Hepatocyte (in vitro differentiated cells): ENCODE results near the gene RYR3. TPM values are rescaled to one million over a fixed set of nuclear protein-coding genes. Genes with fewer than 3 reads are reported as not detected.
"Not testable (repeated sequence)": the region's sequence is repeated elsewhere in the genome, so short reads cannot be mapped to it uniquely, and the experiment has no call there.

Experiments
- DNase-seq: peaks from one replicate; pipeline ENCODE4 v3.0.0-alpha.2; 2016; ENCODE audit warnings: low spot score
- H2AFZ ChIP-seq: fragments of 200-600 bp; sonication (generic); 2 replicates; pipeline ENCODE4 v1.6.0; 2016; ENCODE audit warnings: antibody characterized with exemption, mild to moderate bottlenecking
- H3K27ac ChIP-seq: fragments of 200-600 bp; sonication (generic); 2 replicates; pipeline ENCODE4 v1.5.1; 2016; ENCODE audit warnings: mild to moderate bottlenecking
- H3K27me3 ChIP-seq: fragments of 200-600 bp; sonication (generic); 2 replicates; pipeline ENCODE4 v1.6.1; 2016
- H3K36me3 ChIP-seq: fragments of 200-600 bp; sonication (generic); replicated peaks from 2 replicates; pipeline ENCODE4 v1.5.1; 2016; ENCODE audit warnings: low read depth; ENCODE audit not compliant: insufficient read depth
- H3K4me1 ChIP-seq: fragments of 200-600 bp; sonication (generic); 2 replicates; pipeline ENCODE4 v1.5.1; 2016; ENCODE audit warnings: mild to moderate bottlenecking, moderate library complexity; ENCODE audit not compliant: insufficient read depth
- H3K4me2 ChIP-seq: fragments of 200-600 bp; sonication (generic); 2 replicates; pipeline ENCODE4 v1.6.0; 2016
- H3K4me3 ChIP-seq: fragments of 200-600 bp; sonication (generic); 2 replicates; pipeline ENCODE4 v1.5.1; 2016; ENCODE audit warnings: mild to moderate bottlenecking
- H3K79me2 ChIP-seq: fragments of 200-600 bp; sonication (generic); 2 replicates; pipeline ENCODE4 v1.6.0; 2017; ENCODE audit warnings: mild to moderate bottlenecking
- H3K9me2 ChIP-seq: fragments of 200-600 bp; sonication (generic); replicated peaks from 2 replicates; pipeline ENCODE4 v1.6.0; 2017; ENCODE audit warnings: mild to moderate bottlenecking; ENCODE audit not compliant: insufficient read depth
- H3K9me3 ChIP-seq: fragments of 200-600 bp; sonication (generic); 2 replicates; pipeline ENCODE4 v1.5.1; 2016; ENCODE audit warnings: low read depth, mild to moderate bottlenecking
- H4K20me1 ChIP-seq: fragments of 200-600 bp; sonication (generic); 2 replicates; pipeline ENCODE4 v1.6.0; 2016; ENCODE audit warnings: mild to moderate bottlenecking; ENCODE audit not compliant: insufficient read depth, poor library complexity, severe bottlenecking
- EZH2 ChIP-seq: fragments of 200-600 bp; sonication (generic); IDR thresholded peaks from 2 replicates; pipeline ENCODE4 v1.6.1; 2016; ENCODE audit warnings: antibody characterized with exemption, mild to moderate bottlenecking, borderline replicate concordance
- EZH2phosphoT487 ChIP-seq: fragments of 200-600 bp; sonication (generic); IDR thresholded peaks from one replicate; pipeline ENCODE4 v1.6.1; 2018; ENCODE audit warnings: antibody characterized with exemption, mild to moderate bottlenecking, low read depth, moderate library complexity; ENCODE audit not compliant: unreplicated experiment, severe bottlenecking
- WGBS: methylation state at CpG from one replicate; pipeline ENCODE4 v1.1.6; 2016; ENCODE audit warnings: low lambda C conversion rate; ENCODE audit errors: missing lambda C conversion rate; 5-methylcytosine and 5-hydroxymethylcytosine counted together
- polyA plus RNA-seq: library from polyadenylated mRNA; unstranded; fragments of >200 nt; fragmentation: Nextera tagmentation; extraction: Ambion mirVana; gene quantifications from 2 replicates; pipeline ENCODE4 v1.2.1, GENCODE V29; 2016
- total RNA-seq: library from RNA; depleted of rRNA; stranded (reverse); fragments of >200 nt; gene quantifications from 2 replicates; pipeline ENCODE4 v1.2.3, GENCODE V29; 2014
- TF ChIP-seq, protein P1 (sequence below): fragments of 200-600 bp; sonication (generic); IDR thresholded peaks from 2 replicates; pipeline ENCODE4 v1.5.1; 2016; ENCODE audit warnings: antibody characterized with exemption, mild to moderate bottlenecking; ENCODE audit not compliant: poor library complexity

RYR3 gene
- total and polyA plus RNA-seq, 2 experiments from 2014 or later, result 0.36 to 0.37 TPM

DNA sequence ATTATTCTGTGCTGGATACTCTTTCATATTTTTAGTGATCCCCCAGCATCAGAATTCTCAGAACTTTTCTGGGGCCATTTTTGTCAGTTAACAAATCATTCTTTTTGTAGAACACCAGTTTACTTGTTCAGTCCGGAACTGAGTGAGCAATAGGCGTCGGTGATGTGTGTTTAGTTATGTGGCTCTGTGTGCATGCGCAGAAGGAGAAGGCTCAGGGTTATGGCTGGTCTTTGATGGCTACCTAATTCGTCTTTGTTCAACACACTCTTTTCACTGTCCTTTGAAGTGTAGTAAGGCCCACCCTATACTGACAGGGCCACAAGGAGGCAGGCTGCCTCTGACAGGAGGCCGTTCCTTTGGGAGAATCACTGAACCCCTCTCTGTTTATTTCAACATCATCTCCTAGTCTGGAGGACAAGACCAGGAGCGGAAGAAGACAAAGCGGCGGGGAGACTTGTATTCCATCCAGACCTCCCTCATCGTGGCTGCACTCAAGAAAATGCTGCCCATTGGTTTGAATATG is 499.4 kb downstream of the RYR3 start:
- TF ChIP-seq EZH2 (no peak), EZH2phosphoT487 (no peak)
- TF ChIP-seq, protein P1, sequence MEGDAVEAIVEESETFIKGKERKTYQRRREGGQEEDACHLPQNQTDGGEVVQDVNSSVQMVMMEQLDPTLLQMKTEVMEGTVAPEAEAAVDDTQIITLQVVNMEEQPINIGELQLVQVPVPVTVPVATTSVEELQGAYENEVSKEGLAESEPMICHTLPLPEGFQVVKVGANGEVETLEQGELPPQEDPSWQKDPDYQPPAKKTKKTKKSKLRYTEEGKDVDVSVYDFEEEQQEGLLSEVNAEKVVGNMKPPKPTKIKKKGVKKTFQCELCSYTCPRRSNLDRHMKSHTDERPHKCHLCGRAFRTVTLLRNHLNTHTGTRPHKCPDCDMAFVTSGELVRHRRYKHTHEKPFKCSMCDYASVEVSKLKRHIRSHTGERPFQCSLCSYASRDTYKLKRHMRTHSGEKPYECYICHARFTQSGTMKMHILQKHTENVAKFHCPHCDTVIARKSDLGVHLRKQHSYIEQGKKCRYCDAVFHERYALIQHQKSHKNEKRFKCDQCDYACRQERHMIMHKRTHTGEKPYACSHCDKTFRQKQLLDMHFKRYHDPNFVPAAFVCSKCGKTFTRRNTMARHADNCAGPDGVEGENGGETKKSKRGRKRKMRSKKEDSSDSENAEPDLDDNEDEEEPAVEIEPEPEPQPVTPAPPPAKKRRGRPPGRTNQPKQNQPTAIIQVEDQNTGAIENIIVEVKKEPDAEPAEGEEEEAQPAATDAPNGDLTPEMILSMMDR, result no peak
- H3K9me2 ChIP-seq, result no peaks in the 10 kb centered on the region
- no peaks in the 10 kb centered on the region for H3K27me3 ChIP-seq
- H4K20me1 ChIP-seq, result no peaks in the 10 kb centered on the region
- H3K4me2 ChIP-seq, result no peak overlapping the region
- no peaks in the 10 kb centered on the region for H3K79me2 ChIP-seq
- no peaks in the 10 kb centered on the region for H3K9me3 ChIP-seq
- no peak for DNase-seq
- 92% methylated on average over 10 of the region's 10 CpGs for WGBS
- H3K36me3 ChIP-seq, result no peaks in the 10 kb centered on the region
- H2AFZ ChIP-seq, result no peak overlapping the region
- H3K4me1 ChIP-seq, result no peaks in the 10 kb centered on the region
- no peak overlapping the region for H3K4me3 ChIP-seq
- H3K27ac ChIP-seq, result no peak overlapping the region

DNA sequence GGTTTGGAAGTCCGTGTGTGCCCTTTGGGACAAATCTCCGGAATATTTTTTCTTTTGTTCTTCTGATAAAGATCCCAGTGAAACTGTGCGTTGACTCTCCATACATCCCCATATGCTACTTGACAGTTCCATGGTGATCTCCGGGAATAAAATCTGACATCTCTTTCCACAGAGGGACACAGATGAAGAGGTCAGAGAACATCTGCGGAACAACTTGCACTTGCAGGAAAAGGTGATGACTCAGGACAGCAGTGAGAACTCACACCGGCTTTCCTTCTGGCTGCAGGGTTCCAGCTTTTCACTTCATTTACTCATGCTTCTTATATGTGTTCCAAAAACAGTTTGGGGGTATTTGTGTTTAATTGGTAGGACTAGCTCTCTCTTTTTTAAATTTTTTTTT is 500.0 kb downstream of the RYR3 start:
- Histone ChIP-seq H2AFZ (no peak overlapping the region), H4K20me1 (no peaks in the 10 kb centered on the region)
- WGBS, result 82% methylated on average over 6 of the region's 6 CpGs

DNA sequence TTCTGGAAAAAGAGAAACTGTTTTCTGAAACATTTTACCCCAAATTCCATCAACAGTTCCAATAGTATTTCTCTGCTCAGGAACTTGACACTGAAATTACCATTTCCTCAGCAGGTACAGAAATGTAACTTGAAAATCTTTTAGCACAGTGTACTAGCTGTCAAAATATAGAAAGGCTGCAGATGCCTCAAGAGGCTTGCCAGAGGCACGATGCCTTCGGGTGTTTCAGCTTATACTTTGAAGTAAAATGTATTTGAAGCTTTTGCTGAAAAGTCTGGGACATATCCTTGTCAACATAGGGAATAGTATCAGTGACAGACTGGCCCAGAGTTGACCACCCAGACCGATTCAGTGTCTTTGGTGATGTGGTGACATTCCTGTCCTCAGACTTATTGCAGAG is 503.1 kb downstream of the RYR3 start:
- Histone ChIP-seq H2AFZ (no peak overlapping the region), H3K9me2 (no peaks in the 10 kb centered on the region), H3K27me3 (no peaks in the 10 kb centered on the region), H3K4me3 (no peak overlapping the region), H3K4me2 (no peak overlapping the region), H4K20me1 (no peaks in the 10 kb centered on the region), H3K27ac (no peak overlapping the region), H3K9me3 (no peaks in the 10 kb centered on the region), H3K4me1 (no peaks in the 10 kb centered on the region), H3K79me2 (no peaks in the 10 kb centered on the region), H3K36me3 (no peaks in the 10 kb centered on the region)
- TF ChIP-seq, protein P1, result no peak
- TF ChIP-seq EZH2, result no peak
- no peak for TF ChIP-seq EZH2phosphoT487
- WGBS, result 47% methylated on average over 3 of the region's 3 CpGs
- no peak for DNase-seq

More for the DNA sequence above, 500.0 kb downstream of the RYR3 start:
- no peak for DNase-seq
- no peaks in the 10 kb centered on the region for H3K9me3 ChIP-seq
- H3K4me1 ChIP-seq, result no peaks in the 10 kb centered on the region
- H3K4me2 ChIP-seq, result no peak overlapping the region
- no peaks in the 10 kb centered on the region for H3K27me3 ChIP-seq
- H3K9me2 ChIP-seq, result no peaks in the 10 kb centered on the region
- H3K27ac ChIP-seq, result no peak overlapping the region
- H3K36me3 ChIP-seq, result no peaks in the 10 kb centered on the region
- no peaks in the 10 kb centered on the region for H3K79me2 ChIP-seq
- no peak overlapping the region for H3K4me3 ChIP-seq
- TF ChIP-seq, protein P1, result no peak
- TF ChIP-seq EZH2phosphoT487 (no peak), EZH2 (no peak)

DNA sequence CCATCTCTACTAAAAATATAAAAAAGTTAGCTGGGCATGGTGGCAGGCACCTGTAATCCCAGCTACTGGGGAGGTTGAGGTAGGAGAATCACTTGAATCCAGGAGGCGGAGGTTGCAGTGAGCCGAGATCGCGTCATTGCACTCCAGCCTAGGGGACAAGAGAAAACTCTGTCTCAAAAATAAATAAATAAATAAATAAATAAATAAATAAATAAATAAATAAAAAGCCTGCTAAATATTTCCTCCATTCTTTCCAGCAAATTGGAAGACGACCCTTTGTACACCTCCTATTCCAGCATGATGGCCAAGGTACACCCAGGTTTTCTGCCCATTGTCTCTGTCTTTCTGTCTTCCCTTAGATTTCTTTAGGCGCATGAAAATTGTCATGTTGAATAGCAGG is 508.7 kb downstream of the RYR3 start:
- H3K9me3 ChIP-seq, result not testable (repeated sequence)
- WGBS, result 100% methylated on average over 6 of the region's 6 CpGs

More for the DNA sequence above, 508.7 kb downstream of the RYR3 start:
- not testable (repeated sequence) for H3K4me2 ChIP-seq, H4K20me1 ChIP-seq, H3K4me1 ChIP-seq, DNase-seq, H3K27ac ChIP-seq, H3K9me2 ChIP-seq, H2AFZ ChIP-seq, H3K36me3 ChIP-seq, H3K79me2 ChIP-seq, H3K27me3 ChIP-seq, H3K4me3 ChIP-seq
